Astrocyte of the cerebellum (primary cell): Measurements from ENCODE around the gene NPHP4.

Experiments
- DNase-seq: peaks from one replicate; pipeline ENCODE4 v3.0.0-alpha.2; 2011; ENCODE audit warnings: low read depth
- H3K4me3 ChIP-seq: 2 replicates; pipeline ENCODE4 v1.5.1; 2011; ENCODE audit warnings: mild to moderate bottlenecking, low read depth, low read length, moderate library complexity
- in situ Hi-C: cut with HindIII; loops from 2 replicates; pipeline ENCODE4 v1.10.0; 2017; ENCODE audit warnings: low sequenced_read_pairs
- TF ChIP-seq, protein P1 (sequence below): IDR thresholded peaks from 2 replicates; pipeline ENCODE4 v1.5.1; 2012; ENCODE audit warnings: low read length, low read depth, moderate library complexity, mild to moderate bottlenecking; ENCODE audit errors: missing control alignments

The NPHP4 gene

GRCh38 chr1:6030547-6031261, 38.5 kb upstream of the NPHP4 start:
- in situ Hi-C loops = no loop called here
- no peak for DNase-seq
- no peak overlapping the region for H3K4me3 ChIP-seq
- TF ChIP-seq, protein P1, sequence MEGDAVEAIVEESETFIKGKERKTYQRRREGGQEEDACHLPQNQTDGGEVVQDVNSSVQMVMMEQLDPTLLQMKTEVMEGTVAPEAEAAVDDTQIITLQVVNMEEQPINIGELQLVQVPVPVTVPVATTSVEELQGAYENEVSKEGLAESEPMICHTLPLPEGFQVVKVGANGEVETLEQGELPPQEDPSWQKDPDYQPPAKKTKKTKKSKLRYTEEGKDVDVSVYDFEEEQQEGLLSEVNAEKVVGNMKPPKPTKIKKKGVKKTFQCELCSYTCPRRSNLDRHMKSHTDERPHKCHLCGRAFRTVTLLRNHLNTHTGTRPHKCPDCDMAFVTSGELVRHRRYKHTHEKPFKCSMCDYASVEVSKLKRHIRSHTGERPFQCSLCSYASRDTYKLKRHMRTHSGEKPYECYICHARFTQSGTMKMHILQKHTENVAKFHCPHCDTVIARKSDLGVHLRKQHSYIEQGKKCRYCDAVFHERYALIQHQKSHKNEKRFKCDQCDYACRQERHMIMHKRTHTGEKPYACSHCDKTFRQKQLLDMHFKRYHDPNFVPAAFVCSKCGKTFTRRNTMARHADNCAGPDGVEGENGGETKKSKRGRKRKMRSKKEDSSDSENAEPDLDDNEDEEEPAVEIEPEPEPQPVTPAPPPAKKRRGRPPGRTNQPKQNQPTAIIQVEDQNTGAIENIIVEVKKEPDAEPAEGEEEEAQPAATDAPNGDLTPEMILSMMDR = no peak

- TF ChIP-seq, protein P1 = no peak
- in situ Hi-C loops = no loop called here
- H3K4me3 ChIP-seq = no peak overlapping the region
- no peak for DNase-seq
Measured at GRCh38 chr1:6030132-6030531, 37.9 kb upstream of the NPHP4 start.

DNA sequence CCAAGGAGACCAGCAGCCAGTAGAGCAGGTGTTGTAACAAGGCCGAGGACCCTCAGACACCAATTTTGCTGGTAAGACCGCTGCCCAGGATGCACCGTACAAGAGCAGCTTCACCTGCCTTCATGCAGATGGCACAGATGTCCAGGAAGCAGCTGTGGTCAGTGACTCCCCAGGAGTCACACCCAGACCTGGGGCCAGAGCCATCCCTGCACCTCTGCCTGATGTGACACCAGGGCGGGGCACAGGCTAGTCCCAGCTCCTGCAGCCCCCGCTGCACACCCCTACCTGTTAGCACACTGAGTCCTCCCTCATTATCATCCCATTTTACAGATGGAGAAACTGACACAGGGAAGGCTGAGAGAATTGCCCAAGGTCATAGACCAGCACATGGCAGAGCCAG, 37.1 kb upstream of the NPHP4 start:
- in situ Hi-C loops = no loop called here
- TF ChIP-seq, protein P1 = no peak
- H3K4me3 ChIP-seq = no peak overlapping the region
- DNase-seq = no peak

GRCh38 chr1:6028042-6028850, 36.0 kb upstream of the NPHP4 start:
- H3K4me3 ChIP-seq = no peak overlapping the region
- in situ Hi-C loops = no loop called here
- TF ChIP-seq, protein P1 = no peak
- no peak for DNase-seq

GRCh38 chr1:6027591-6027990, 35.4 kb upstream of the NPHP4 start:
- H3K4me3 ChIP-seq = no peak overlapping the region
- TF ChIP-seq, protein P1 = no peak
- no peak for DNase-seq
- in situ Hi-C loops = no loop called here

DNA sequence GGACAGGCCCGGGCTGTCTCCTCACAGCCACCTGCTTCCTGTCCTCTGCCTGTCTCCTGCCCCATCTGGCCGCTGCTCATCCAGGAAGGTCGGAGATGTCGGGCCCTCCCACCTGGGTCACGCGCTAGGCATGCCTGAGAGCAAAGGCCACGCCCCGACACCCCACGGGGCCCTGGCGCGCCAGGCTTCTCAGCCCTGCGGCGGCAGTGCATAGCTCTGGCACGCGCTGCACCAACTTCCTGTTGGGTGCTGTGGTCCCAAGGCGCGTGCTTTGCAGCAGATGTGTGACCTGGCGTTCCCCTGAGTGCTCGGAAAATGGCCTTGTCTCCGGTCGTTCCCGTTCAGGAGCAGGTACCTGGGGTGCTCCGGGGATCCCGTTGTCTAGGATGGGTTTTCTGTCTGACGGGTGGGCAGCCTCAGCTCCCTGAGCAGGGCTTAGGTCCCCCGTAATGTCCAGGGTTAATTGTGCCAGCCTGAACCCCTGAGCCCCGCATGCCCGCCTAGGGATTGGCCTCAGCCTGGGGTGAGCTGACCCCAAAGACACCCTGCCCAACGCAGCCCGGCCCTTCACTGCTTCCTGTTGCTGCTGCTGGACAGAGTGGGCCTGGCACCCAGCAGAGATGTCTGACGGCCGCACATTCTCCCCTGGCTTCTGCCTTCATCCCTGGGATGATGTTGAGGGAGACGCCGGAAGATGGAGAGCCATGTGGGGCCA, 34.0 kb upstream of the NPHP4 start:
- no peak for DNase-seq
- TF ChIP-seq, protein P1 = no peak
- no peak overlapping the region for H3K4me3 ChIP-seq
- in situ Hi-C loops = no loop called here
